ENCODE results near the gene PCBP3.

PCBP3 gene

DNA sequence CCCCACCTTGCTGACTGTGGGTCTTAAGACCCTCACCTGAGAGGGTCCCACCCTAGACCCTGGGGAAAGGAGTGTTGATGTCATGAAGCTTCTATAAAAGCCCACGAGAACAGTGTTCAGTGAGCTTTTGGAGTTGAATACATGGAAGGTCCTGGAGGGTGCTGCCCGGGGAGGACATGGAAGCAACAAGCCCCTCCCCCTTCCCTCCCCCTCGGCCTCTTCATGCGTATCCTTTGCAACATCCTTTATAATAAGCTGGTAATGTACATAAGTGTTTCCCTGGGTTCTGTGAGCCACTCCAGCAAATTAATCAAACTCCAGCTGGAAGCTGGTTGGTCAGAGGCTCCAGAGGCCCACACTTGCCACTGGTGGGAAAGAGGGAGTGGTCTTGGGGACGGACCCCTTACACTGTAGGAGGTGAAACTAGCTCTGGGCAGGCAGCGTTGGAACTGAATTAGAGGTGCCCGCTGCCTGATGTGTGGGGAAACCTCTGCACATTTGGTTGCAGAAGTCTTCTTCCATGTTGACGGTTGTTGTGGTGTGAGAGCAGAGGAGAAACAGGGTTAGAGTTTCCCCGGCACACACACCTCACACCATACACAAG lies 323.4 kb downstream of the PCBP3 start:
- no peak overlapping the region for H3K27ac ChIP-seq (ENCODE audit: low read length)
- H3K36me3 ChIP-seq (ENCODE audit: control insufficient read depth in 2 of 2, insufficient read depth in 2 of 2, low read length in 2 of 2), result no peaks in the 10 kb centered on the region
- no peak overlapping the region for H3K4me3 ChIP-seq (ENCODE audit: low read length in 2 of 2)
- no peak overlapping the region for H3K9ac ChIP-seq (ENCODE audit: low read length in 2 of 2)
- peaks cover 18% of the 10 kb centered on the region for H3K4me1 ChIP-seq (ENCODE audit: control insufficient read depth, insufficient read depth, low read length)
- no peaks in the 10 kb centered on the region for H3K9me3 ChIP-seq (ENCODE audit: control insufficient read depth in 2 of 2, low read length in 2 of 2)
- H3K27me3 ChIP-seq (ENCODE audit: control insufficient read depth in 1 of 2, insufficient read depth in 2 of 2, low read length in 2 of 2), result no peaks in the 10 kb centered on the region

DNA sequence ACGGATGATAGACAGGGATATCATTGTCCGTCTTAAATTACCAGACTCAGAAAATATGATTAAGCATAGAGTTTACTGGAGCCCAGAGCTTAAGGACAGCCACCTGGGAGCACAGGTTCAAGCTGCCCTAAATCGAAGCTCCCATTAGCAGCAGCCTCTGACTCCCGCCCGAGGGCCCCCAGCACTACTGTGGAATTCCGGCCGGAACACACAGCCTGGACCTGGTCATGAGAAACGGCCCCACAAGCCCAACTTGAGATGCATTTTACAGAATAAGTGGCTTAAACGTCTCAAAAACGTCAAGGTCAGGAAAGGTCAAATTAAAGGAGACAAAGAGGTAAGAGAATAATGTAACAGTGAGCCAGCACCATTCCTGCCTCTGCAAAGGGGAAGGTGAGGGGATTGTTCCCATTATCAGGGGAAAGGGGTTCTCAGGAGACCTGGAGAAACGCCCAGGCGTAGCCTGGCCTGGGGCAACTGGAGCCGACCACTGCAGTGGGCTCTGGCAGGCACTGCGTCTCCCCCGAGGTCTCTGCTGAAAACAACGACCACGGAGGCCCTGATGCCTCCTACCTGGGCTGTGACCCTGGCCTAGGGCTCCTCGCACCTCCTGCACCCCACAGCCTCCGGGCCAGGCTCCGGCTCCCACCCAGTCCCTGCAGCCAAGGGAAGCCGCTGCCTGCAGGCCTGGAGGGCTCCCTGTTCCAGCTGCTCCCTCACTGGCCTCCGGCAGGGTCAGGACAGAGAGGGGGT lies 326.6 kb downstream of the PCBP3 start:
- Histone ChIP-seq H3K27me3 (ENCODE audit: control insufficient read depth in 1 of 2, insufficient read depth in 2 of 2, low read length in 2 of 2) (no peaks in the 10 kb centered on the region), H3K9me3 (ENCODE audit: control insufficient read depth in 2 of 2, low read length in 2 of 2) (no peaks in the 10 kb centered on the region), H3K4me3 (ENCODE audit: low read length in 2 of 2) (peak overlapping the region in 1 of 2 donors; percentile 22), H3K4me1 (ENCODE audit: control insufficient read depth, insufficient read depth, low read length) (peaks cover 46% of the 10 kb centered on the region), H3K9ac (ENCODE audit: low read length in 2 of 2) (no peak overlapping the region), H3K36me3 (ENCODE audit: control insufficient read depth in 2 of 2, insufficient read depth in 2 of 2, low read length in 2 of 2) (no peaks in the 10 kb centered on the region), H3K27ac (ENCODE audit: low read length) (peak overlapping the region; percentile 82)

DNA sequence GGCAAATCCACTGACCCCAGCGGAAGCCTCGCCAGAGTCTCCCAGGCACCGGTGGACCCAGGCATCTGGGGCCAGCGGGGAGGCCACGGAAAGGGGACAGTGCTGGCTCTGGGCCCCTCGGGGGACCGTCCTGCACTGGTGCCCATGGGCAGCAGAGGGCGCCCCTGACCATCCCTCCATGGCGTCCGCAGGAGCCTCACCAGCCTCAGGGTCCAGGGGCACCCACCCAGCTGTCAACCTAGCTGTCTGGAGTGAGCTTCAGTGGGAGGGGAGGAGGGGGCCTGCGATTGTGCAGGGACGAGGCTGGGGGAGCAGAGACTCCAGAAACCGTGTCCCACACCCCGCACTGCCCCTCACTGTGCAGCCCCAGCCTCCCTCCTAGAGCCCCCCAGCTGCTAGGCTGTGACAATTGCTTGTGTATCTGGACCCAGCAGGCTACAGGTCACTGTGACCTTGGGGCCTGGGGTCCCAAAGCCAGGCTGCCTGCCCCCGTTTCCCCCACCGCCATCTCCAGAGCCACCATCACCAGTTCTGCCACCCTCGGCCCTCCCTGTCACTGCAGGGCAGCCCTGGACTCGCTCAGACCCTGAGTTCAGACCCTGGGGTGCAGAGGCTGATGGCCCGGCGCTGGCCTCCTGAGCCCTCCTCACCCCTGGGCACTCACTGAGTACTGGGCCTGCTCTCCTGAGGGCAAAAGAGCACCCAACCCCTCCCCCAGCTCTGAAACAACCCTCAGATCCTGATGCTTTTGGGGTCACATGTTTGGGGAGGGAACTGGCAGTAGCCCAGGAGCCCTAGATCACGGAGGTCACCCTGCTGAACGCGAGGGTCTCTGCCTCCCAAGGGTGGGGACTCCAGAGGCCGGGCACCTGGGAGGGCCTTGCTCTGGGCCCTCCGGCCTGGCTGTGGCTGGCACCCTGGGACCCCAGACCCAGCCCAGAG lies 327.4 kb downstream of the PCBP3 start:
- no peak overlapping the region for H3K9ac ChIP-seq (ENCODE audit: low read length in 2 of 2)
- peak overlapping the region; percentile 82 for H3K27ac ChIP-seq (ENCODE audit: low read length)
- no peaks in the 10 kb centered on the region for H3K9me3 ChIP-seq (ENCODE audit: control insufficient read depth in 2 of 2, low read length in 2 of 2)
- no peaks in the 10 kb centered on the region for H3K27me3 ChIP-seq (ENCODE audit: control insufficient read depth in 1 of 2, insufficient read depth in 2 of 2, low read length in 2 of 2)
- no peaks in the 10 kb centered on the region for H3K36me3 ChIP-seq (ENCODE audit: control insufficient read depth in 2 of 2, insufficient read depth in 2 of 2, low read length in 2 of 2)
- H3K4me3 ChIP-seq (ENCODE audit: low read length in 2 of 2), result peak overlapping the region in 1 of 2 donors; percentile 29
- H3K4me1 ChIP-seq (ENCODE audit: control insufficient read depth, insufficient read depth, low read length), result peaks cover 51% of the 10 kb centered on the region

DNA sequence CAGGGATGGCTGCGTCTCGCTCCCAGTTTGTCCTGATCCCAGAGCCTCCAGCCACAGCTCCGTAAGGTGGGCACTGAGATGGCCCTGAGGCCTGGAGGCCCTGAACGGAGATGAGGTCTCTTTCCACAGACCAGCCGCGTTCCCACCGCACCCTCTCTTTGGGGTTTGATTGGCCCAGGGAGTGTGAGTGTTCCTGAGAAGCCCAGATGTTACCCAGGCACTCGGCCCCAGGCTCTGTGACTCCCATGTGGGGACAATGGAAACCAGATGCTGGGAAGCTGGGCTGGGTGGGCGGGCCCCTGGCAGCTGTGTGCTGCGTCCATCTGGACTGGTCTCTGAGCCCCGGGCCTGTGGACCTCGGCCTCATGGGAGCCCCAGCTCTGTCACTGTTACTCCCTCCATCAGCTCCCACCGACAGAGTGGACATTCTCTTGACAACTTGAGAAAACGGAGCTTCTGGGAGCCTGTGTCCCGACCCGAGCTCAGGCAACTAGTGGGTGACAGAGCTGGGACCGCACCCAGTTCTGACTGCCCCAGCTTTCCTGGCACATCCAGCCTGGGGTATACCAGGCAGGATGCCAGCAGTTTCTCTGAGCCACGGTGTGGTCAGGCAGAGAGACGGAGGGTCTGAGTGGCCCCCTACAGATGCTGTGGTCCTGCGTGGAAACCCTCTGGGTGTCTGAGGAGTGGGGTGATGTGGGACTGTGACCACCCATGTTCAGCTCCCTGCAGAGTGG lies 328.3 kb downstream of the PCBP3 start:
- no peaks in the 10 kb centered on the region for H3K9me3 ChIP-seq (ENCODE audit: control insufficient read depth in 2 of 2, low read length in 2 of 2)
- H3K36me3 ChIP-seq (ENCODE audit: control insufficient read depth in 2 of 2, insufficient read depth in 2 of 2, low read length in 2 of 2), result no peaks in the 10 kb centered on the region
- H3K4me1 ChIP-seq (ENCODE audit: control insufficient read depth, insufficient read depth, low read length), result peaks cover 51% of the 10 kb centered on the region
- H3K27me3 ChIP-seq (ENCODE audit: control insufficient read depth in 1 of 2, insufficient read depth in 2 of 2, low read length in 2 of 2), result no peaks in the 10 kb centered on the region
- peak overlapping the region; percentile 83 to 84 for H3K9ac ChIP-seq (ENCODE audit: low read length in 2 of 2)
- H3K27ac ChIP-seq (ENCODE audit: low read length), result peak overlapping the region; percentile 96
- H3K4me3 ChIP-seq (ENCODE audit: low read length in 2 of 2), result peak overlapping the region; percentile 12 to 74

DNA sequence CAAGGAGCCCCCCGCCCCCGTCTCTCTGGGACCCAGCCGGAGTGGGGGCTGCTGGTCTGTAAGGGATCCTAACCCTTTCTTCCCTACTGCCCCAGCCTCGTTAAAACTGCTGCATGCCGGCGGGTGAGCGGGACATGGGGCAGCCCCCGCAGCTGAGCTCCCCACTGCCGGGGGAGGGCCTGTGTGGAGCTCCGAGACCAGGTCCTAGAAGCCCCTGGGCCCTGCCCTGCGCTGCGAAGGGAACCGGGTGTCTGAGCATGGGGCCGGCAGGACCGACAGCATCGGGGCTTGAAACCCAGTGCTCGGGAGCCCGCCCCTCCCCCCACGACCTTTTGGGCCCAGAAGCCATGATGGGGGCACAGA lies 328.8 kb downstream of the PCBP3 start:
- H3K27me3 ChIP-seq (ENCODE audit: control insufficient read depth in 1 of 2, insufficient read depth in 2 of 2, low read length in 2 of 2), result no peaks in the 10 kb centered on the region
- H3K4me3 ChIP-seq (ENCODE audit: low read length in 2 of 2), result peak overlapping the region in 1 of 2 donors; percentile 74
- peaks cover 53% of the 10 kb centered on the region for H3K4me1 ChIP-seq (ENCODE audit: control insufficient read depth, insufficient read depth, low read length)
- H3K9ac ChIP-seq (ENCODE audit: low read length in 2 of 2), result peak overlapping the region; percentile 83 to 84
- no peaks in the 10 kb centered on the region for H3K9me3 ChIP-seq (ENCODE audit: control insufficient read depth in 2 of 2, low read length in 2 of 2)
- peak overlapping the region; percentile 96 for H3K27ac ChIP-seq (ENCODE audit: low read length)
- no peaks in the 10 kb centered on the region for H3K36me3 ChIP-seq (ENCODE audit: control insufficient read depth in 2 of 2, insufficient read depth in 2 of 2, low read length in 2 of 2)

DNA sequence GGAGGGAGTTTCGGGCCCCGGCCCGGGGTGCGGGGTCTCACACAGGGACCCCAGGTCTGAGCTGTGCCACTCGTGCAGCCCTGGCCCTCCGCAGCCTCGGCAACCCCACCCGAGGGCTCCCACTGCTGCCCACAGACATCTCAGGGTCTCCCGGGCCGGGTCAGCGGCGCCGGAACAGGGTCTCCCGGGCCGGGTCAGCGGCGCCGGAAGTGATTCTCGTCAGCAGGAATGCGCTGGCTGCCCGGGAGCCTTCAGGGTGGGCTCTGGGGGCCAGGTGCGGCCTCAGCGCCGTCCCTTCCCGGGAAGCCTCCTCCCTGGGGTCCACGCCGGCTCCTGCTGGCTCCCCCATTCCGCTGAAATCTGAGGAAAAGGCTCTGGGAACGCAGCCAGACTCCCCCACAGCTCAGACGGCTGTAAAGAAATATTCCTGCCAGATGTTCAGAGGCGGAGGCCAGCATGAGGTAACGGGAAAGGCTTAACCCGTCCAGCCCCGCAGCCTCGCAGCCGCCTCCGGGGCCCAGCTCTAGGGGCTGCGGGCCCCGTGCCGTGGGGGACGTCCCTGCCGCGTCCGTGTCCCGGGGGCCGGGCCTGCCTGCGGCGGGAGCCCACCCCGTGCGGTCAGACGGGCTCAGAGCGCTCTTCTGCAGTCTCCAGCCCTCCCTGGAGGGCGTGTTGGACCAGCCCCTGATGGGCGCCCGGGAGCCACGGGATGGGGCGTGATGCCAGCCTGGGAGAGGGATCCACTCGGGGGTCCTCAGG lies 329.4 kb downstream of the PCBP3 start:
- Histone ChIP-seq H3K27ac (ENCODE audit: low read length) (peak overlapping the region; percentile 96), H3K9me3 (ENCODE audit: control insufficient read depth in 2 of 2, low read length in 2 of 2) (no peaks in the 10 kb centered on the region), H3K4me1 (ENCODE audit: control insufficient read depth, insufficient read depth, low read length) (peaks cover 56% of the 10 kb centered on the region), H3K9ac (ENCODE audit: low read length in 2 of 2) (peak overlapping the region; percentile 83 to 84), H3K36me3 (ENCODE audit: control insufficient read depth in 2 of 2, insufficient read depth in 2 of 2, low read length in 2 of 2) (no peaks in the 10 kb centered on the region), H3K4me3 (ENCODE audit: low read length in 2 of 2) (peak overlapping the region; percentile 48 to 74), H3K27me3 (ENCODE audit: control insufficient read depth in 1 of 2, insufficient read depth in 2 of 2, low read length in 2 of 2) (no peaks in the 10 kb centered on the region)

DNA sequence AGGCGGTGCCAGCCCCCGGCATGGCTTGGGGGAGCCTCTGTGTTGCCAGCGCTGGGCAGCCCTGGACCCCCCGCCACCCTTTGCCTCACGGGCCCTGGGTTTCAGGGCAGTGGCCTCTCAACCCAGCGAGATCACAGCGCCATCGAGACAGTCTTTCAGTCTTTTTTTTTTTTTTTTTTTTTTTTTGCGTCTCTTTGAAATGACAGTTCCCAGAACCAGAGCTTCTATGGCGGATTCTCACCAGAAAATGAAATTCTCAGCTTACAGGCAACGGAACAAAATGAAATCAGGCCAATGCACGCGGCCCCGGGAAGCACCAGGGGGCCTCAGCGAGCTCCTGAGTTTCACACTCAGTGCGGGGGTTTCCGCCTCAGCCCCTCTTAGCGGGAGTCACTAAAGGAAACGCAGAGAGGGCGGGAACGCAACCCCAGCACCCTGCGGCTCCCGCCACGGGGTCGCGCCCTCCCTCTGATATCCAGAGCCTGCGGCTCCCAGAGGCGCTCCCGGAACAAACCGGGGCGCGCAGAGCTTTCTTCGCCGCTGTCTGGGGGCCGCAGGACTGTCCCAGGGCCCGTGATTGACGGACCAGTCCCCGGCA lies 330.0 kb downstream of the PCBP3 start:
- peak overlapping the region; percentile 96 for H3K27ac ChIP-seq (ENCODE audit: low read length)
- no peaks in the 10 kb centered on the region for H3K36me3 ChIP-seq (ENCODE audit: control insufficient read depth in 2 of 2, insufficient read depth in 2 of 2, low read length in 2 of 2)
- H3K9me3 ChIP-seq (ENCODE audit: control insufficient read depth in 2 of 2, low read length in 2 of 2), result no peaks in the 10 kb centered on the region
- peaks cover 61% of the 10 kb centered on the region for H3K4me1 ChIP-seq (ENCODE audit: control insufficient read depth, insufficient read depth, low read length)
- peak overlapping the region; percentile 83 to 84 for H3K9ac ChIP-seq (ENCODE audit: low read length in 2 of 2)
- no peaks in the 10 kb centered on the region for H3K27me3 ChIP-seq (ENCODE audit: control insufficient read depth in 1 of 2, insufficient read depth in 2 of 2, low read length in 2 of 2)
- H3K4me3 ChIP-seq (ENCODE audit: low read length in 2 of 2), result peak overlapping the region; percentile 71 to 74

DNA sequence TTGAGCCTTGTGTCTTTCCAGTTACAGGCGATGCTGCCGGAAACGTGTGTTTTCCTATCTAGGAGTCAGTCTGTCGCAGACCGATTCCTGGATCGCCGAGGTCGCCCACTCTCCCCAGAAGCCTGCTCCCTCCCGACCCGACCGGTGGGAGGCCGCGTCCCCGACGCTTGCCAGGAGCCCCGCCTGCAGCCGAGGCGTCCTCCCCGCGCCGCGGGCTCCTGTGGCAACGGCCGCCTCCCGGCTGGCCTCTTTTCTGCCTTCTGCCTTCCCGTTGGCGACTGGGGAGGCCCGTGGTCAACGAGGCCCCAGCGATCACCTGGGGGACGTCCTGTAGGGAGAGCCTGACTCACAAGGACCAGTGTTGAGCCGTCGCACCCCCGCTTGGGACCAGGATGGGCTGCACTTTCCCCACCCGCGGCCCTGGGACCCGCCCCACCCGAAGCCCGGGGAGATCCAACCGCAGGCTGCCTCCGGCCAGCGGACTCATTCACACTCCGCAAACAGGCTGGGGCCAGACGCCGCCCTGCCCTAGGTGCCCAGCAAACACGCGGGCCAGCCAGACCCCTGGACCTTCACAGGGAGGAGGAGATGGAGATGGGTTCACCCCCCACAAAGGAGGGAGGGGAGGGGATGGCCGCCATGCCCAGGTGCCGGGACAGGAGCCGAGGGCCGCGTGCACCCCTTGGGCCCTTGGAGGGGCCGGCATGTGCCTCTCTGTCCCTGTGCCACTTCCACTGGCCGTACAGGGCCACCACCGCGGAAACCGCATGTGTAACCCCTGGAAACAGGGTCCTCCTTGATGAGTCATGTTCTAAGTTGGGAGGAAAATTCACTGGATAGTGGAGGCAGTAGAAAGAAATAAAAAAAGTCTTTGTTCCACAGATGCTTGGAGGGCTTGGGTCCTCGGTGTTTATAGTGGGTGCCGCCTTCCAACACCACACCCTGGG lies 330.8 kb downstream of the PCBP3 start:
- Histone ChIP-seq H3K4me3 (ENCODE audit: low read length in 2 of 2) (peak overlapping the region; percentile 71 to 74), H3K9me3 (ENCODE audit: control insufficient read depth in 2 of 2, low read length in 2 of 2) (no peaks in the 10 kb centered on the region), H3K9ac (ENCODE audit: low read length in 2 of 2) (peak overlapping the region; percentile 73 to 84), H3K36me3 (ENCODE audit: control insufficient read depth in 2 of 2, insufficient read depth in 2 of 2, low read length in 2 of 2) (no peaks in the 10 kb centered on the region), H3K27ac (ENCODE audit: low read length) (peak overlapping the region; percentile 96), H3K4me1 (ENCODE audit: control insufficient read depth, insufficient read depth, low read length) (peaks cover 68% of the 10 kb centered on the region), H3K27me3 (ENCODE audit: control insufficient read depth in 1 of 2, insufficient read depth in 2 of 2, low read length in 2 of 2) (no peaks in the 10 kb centered on the region)
